ENCODE data around the gene PDZD7.
A peak's percentile ranks its signal among the peaks of the same experiment; 100 is the strongest.

Gene PDZD7

GRCh38 chr10:101055411-101055810 is 24.5 kb upstream of the PDZD7 start:
- H3K27ac ChIP-seq, result no peak overlapping the region
- TF ChIP-seq CTCF (conservative IDR thresholded peaks at IDR 0.05; ENCODE audit: low read depth), result no peak
- DNase-seq (ENCODE audit: low spot score), result no peak
- ChIA-PET POLR2A (ENCODE audit: low non-redundant PET) (no interaction called here), CTCF (interaction anchor here (1.1 kb wide), 2 partner anchors 14 to 24 kb away, joined by 3 to 6 read pairs; partner anchors contain the start of gene SFXN3)

GRCh38 chr10:101054876-101055275 is 23.9 kb upstream of the PDZD7 start:
- CTCF ChIA-PET, result interaction anchor here (1.1 kb wide), 2 partner anchors 14 to 23 kb away, joined by 3 to 6 read pairs; partner anchors contain the start of gene SFXN3
- H3K27ac ChIP-seq, result no peak overlapping the region
- DNase-seq (ENCODE audit: low spot score), result no peak
- no peak for TF ChIP-seq CTCF (conservative IDR thresholded peaks at IDR 0.05; ENCODE audit: low read depth)
- POLR2A ChIA-PET (ENCODE audit: low non-redundant PET), result no interaction called here

- no peak for TF ChIP-seq CTCF (conservative IDR thresholded peaks at IDR 0.05; ENCODE audit: low read depth)
- no peak for DNase-seq (ENCODE audit: low spot score)
- CTCF ChIA-PET, result interaction anchor here (0.6 kb wide), 2 partner anchors 26 to 41 kb away, joined by 3 read pairs; no protein-coding TSS in a partner anchor
- POLR2A ChIA-PET (ENCODE audit: low non-redundant PET), result interaction anchor here (0.6 kb wide), 1 partner anchor 46 kb away, joined by 6 read pairs; no protein-coding TSS in a partner anchor
- peak overlapping the region; percentile 50 for H3K27ac ChIP-seq
These were observed 23.4 kb upstream of the PDZD7 start for GRCh38 chr10:101054351-101054750.

GRCh38 chr10:101053516-101053915 is 22.6 kb upstream of the PDZD7 start:
- peak overlapping the region; percentile 89 for H3K27ac ChIP-seq
- ChIA-PET CTCF (interaction anchor here (0.5 kb wide), 1 partner anchor 107 kb away, joined by 3 read pairs; no protein-coding TSS in a partner anchor), POLR2A (ENCODE audit: low non-redundant PET) (no interaction called here)
- no peak for DNase-seq (ENCODE audit: low spot score)
- no peak for TF ChIP-seq CTCF (conservative IDR thresholded peaks at IDR 0.05; ENCODE audit: low read depth)

- no peak for DNase-seq (ENCODE audit: low spot score)
- ChIA-PET CTCF (interaction anchor here (0.7 to 3.6 kb wide), 6 partner anchors 10 to 1146 kb away, joined by 3 to 32 read pairs (median 14); no protein-coding TSS in a partner anchor), POLR2A (ENCODE audit: low non-redundant PET) (interaction anchor here (0.6 to 1.7 kb wide), 5 partner anchors 8 to 303 kb away, joined by 3 to 6 read pairs (median 4); partner anchors contain the start of genes PDZD7 and SFXN3)
- TF ChIP-seq CTCF (conservative IDR thresholded peaks at IDR 0.05; ENCODE audit: low read depth), result no peak
- peak overlapping the region; percentile 89 for H3K27ac ChIP-seq
These were observed 21.4 kb upstream of the PDZD7 start for GRCh38 chr10:101052285-101052684.

- DNase-seq (ENCODE audit: low spot score), result peak; percentile 70
- ChIA-PET POLR2A (ENCODE audit: low non-redundant PET) (interaction anchor here (0.6 to 1.7 kb wide), 5 partner anchors 9 to 1686 kb away, joined by 3 to 5 read pairs (median 4); partner anchors contain the start of genes KAZALD1, PDZD7 and SFXN3), CTCF (interaction anchor here (0.5 to 3.6 kb wide), 30 partner anchors 9 to 1654 kb away, joined by 3 to 32 read pairs (median 4); partner anchors contain the start of genes PDZD7 and SFXN3)
- TF ChIP-seq CTCF (conservative IDR thresholded peaks at IDR 0.05; ENCODE audit: low read depth), result peak; percentile 92
- no peak overlapping the region for H3K27ac ChIP-seq
These were observed 19.5 kb upstream of the PDZD7 start for GRCh38 chr10:101050208-101051069.

Data from RWPE1 (cell line).